GM19438 (cell line): ENCODE measurements around the gene MAP3K5.
"Not testable (repeated sequence)": the region's sequence is repeated elsewhere in the genome, so short reads cannot be mapped to it uniquely, and the experiment has no call there.

Source experiments
- ATAC-seq: cut with Tn5 transposase; IDR thresholded peaks from one replicate; pipeline ENCODE4 v1.9.1; 2021; ENCODE audit warnings: low read depth; ENCODE audit not compliant: unreplicated experiment

The MAP3K5 gene

DNA sequence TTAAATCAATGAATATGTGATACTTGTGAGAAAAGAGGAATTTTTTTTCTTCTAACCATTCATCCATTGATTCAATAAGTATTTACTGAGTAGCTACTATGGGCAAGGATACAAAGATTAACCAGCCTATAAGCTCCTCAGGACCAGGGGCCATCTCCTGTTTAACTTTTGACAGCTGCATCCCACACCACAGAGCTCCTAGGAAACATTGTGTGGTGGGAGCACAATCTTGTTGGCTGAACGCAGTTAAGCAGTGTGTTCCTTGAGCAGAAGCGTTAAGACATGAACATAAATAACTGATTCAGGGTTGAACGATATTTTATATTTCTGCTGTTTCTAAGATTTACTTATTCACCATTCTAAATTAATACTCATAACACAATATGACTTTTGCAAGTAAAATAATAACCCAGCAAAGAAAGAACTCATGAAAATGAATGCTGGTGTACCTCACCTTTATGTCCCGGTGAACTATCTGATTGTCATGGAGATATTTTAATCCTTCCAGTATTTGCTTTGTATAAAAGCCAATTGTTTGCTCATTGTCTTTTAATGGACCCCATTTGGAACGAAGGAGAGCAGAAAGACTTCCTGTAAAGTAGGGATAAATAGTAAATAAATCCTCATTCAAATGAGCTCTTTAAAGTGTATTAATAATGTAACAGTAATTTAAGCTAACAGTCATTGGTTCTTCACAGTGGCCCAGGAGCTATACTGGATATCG, 179.4 kb downstream of the MAP3K5 start:
- ATAC-seq, result no peak

DNA sequence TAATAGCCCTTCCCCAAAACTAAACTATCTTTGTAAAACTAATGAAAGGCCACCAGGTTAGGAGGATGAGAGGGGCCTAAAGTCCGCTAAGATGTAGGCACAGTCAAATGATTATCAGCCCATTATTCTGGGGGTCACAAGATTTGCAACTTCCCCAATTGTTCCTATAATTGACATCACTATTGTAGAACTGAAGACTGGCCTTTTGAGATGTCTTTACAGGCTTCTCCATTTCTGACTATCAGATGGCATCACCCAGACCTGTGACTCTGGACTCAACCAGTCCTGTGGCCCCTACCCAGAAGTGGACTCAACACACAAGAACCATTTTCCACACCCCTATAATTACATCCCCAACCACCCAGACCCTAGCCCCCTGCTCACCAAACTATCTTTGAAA, 180.5 kb downstream of the MAP3K5 start:
- no peak for ATAC-seq

DNA sequence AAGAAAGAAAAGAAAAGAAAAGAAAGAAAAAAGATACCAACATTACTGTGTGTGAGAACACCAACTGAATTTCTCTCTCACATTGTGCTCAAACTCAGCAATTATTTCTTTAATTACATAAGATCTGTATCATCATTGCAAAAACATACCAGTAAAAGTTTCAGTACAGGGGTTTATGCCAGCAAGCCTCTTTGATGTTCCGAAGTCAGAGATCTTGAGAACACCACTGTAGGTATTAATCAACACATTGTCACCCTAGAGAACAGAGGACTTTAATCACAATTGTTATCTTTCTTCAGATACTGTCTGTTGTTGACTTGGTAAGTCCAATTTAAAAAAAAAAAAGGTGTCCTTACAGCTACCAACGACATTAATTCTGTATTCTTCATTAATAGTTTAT, 181.1 kb downstream of the MAP3K5 start:
- ATAC-seq, result no peak

GRCh38 chr6:136609873-136610706, 182.2 kb downstream of the MAP3K5 start:
- ATAC-seq, result no peak

GRCh38 chr6:136608991-136609390, 183.3 kb downstream of the MAP3K5 start:
- ATAC-seq, result no peak

DNA sequence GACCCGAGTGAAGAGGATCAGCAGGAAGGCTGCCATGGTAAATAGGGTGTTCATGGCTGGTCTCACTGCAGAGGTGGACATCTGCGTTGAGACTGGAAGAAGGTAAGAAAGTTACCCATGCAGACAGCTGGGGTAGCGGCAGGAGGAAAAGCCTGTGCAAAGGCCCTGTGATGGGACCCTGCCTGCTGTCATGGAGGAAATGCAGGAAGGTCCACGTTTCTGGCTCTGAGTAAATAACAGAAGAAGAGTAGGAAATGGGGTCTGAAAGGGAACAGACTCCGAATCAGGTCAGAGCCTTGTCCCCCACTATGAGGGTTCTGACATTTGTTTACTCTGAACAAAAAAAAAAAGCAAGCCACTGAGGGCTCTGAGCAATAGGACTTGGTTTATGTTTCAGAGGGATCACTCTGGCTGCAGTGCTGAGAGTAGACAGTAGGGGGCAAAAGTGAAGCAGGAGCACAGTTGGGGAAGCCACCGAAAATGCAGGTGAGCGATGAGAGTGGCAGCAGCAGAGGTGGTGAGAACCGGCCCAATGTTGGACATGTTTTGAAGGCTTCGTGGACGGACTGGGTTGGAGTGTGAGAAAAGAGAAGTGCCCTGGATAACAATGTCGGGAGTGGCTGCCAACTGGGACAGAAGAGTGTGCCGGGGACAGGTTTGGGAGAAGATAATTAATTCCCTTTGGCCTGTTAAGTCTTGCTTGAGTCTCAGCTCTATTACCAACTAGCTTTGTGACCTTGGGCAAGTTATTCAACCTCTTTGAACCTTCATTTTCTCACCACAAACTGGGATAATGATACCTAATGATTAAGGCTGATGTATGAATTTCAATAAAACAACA, 184.1 kb downstream of the MAP3K5 start:
- peak; percentile 86 for ATAC-seq

DNA sequence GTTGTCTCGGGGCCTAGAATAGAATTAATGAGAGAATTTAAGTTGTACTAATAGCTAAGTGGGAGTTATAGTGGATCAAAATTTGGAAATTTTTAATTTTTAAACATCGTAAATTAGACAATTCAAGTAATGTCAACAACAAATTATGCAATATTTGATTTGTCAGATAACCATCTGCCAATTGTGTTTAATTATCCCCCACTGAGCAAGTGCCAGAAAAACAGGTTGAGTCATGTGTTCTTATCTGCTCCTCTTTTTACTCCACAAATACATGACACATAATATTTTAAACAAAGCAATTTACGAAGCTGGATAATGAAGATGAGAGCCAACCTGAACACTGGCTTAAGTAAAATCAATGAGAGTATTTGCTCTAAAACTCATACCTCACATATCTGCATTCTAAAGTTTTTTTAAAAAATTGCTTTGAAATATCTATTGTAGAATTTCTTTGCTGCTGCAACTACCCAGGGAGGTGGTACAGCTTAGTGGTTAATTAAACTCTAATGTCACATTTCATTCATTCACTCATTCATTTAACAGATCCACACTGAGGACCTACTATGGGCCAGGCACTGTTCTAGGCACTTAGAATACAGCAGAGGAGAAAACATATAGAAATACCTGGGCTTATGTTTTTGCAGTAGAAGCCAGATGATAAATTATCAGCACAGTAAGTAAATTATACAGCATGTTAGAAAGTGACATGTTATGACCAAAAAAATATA, 184.9 kb downstream of the MAP3K5 start:
- no peak for ATAC-seq

DNA sequence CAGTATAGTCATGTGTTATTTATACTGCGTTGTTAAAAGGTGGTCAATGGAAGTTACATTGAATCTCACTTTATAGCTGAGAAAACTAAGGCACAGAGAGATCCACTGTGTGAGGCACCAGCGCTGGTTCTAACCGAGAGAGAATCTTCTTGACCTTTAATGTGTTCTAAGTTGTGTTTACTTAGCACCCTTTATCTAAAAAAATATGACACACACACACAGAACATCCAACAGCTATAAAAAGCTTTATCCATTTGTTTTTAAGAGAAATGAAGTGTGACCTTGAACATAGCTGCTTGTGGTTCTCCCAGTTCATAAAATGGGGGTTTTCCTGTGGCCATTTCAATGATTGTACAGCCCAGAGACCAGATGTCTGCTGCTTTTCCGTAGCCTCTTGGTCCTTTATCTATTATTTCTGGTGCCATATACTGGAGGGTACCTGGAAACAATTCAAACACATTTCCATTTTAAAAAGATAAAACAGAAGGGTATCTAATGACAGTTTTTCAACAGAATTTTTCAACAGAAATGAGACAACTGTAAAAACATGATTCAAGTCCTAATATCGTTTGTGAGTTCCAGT, 187.3 kb downstream of the MAP3K5 start:
- ATAC-seq, result no peak

GRCh38 chr6:136604328-136604825, 187.9 kb downstream of the MAP3K5 start:
- no peak for ATAC-seq

DNA sequence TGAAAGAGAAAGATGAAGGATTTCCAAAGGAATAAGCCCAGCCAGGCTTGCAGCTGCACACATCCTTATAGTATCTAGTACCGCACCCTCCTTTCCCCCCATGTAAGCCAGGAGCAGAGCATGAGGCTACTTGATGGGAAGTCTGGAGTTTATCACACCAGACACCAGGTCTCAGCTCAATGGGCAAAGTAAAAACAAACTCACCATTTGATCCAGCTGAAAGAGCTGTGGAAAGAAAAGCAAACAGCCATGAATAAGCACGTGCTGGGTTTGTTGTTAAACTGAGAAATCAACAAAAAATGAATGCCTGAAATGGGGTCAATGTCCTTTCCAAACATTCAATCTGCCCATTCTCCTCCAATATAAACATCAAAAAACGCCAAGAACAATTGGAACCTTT, 191.5 kb downstream of the MAP3K5 start:
- no peak for ATAC-seq

- no peak for ATAC-seq
Measured at GRCh38 chr6:136599329-136600011, 192.8 kb downstream of the MAP3K5 start.

GRCh38 chr6:136598048-136598447, 194.2 kb downstream of the MAP3K5 start:
- no peak for ATAC-seq

DNA sequence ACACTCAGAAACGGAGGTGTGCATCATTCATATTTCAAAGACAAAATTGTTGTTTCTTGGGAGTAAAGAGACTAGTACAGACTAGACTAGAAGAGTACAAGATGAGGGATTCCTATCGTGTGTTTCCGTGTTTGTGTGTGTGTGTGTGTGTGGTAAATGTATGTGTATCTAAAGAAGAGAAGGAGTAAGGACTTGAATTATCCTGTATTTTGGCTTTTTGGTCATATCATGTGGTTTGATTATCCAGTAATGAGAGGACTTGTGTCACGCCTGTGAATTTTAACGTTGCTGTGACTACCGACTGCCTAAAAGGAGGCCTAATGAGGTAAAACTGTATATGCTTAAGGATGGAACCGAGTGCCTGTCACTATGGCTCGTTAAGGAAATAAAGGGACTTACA, 197.6 kb downstream of the MAP3K5 start:
- no peak for ATAC-seq

- peak; percentile 98 for ATAC-seq
Measured at GRCh38 chr6:136593748-136594490, 198.4 kb downstream of the MAP3K5 start.

GRCh38 chr6:136592930-136593673, 199.2 kb downstream of the MAP3K5 start:
- no peak for ATAC-seq

GRCh38 chr6:136591617-136592016, 200.7 kb downstream of the MAP3K5 start:
- no peak for ATAC-seq

GRCh38 chr6:136590846-136591245, 201.4 kb downstream of the MAP3K5 start:
- not testable (repeated sequence) for ATAC-seq

DNA sequence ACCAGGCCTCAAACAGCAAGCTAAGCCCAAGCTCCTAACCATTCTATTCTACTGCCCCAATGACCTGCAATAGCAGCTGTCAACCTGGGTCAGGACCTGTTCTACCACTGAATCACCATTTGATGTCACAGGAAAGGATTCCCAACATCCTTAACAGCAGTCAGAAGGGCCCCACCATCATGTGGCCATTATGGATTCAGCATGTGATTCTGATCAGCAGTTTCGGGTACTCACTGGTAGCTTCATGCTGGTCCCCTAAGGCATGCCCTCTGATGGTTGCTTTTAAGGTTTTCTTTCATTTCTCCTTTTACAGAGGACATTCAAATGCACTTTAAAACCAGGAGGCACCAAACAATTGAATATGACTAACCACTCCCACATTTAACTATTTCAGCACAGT, 204.8 kb downstream of the MAP3K5 start:
- no peak for ATAC-seq
